ENCODE results near the gene ITGAD.
A peak's percentile ranks its signal among the peaks of the same experiment; 100 is the strongest.

The ITGAD gene

GRCh38 chr16:31365131-31365865 lies 27.8 kb upstream of the ITGAD start:
- DNase-seq (ENCODE audit: low read depth) = no peak

DNA sequence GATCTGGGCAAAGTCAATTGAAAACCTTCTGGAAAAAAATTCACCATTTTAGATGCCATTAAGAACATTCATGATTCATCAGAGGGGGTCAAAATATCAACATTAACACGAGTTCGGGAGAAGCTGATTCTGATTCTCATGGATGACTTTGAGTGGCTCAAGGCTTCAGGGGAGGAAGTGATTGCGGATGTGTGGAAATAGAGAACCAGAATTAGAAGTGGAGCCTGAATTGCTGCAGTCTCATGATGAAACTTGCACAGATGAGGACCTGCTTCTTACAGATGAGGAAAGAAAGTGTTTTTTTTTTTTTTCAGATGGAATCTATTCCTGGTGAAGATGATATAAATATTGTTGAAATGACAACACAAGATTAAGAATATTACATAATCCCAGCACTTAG lies 25.3 kb upstream of the ITGAD start:
- no peak for DNase-seq (ENCODE audit: low read depth)

- no peak for DNase-seq (ENCODE audit: low read depth)
Observed at GRCh38 chr16:31371008-31371407, 22.1 kb upstream of the ITGAD start.

DNA sequence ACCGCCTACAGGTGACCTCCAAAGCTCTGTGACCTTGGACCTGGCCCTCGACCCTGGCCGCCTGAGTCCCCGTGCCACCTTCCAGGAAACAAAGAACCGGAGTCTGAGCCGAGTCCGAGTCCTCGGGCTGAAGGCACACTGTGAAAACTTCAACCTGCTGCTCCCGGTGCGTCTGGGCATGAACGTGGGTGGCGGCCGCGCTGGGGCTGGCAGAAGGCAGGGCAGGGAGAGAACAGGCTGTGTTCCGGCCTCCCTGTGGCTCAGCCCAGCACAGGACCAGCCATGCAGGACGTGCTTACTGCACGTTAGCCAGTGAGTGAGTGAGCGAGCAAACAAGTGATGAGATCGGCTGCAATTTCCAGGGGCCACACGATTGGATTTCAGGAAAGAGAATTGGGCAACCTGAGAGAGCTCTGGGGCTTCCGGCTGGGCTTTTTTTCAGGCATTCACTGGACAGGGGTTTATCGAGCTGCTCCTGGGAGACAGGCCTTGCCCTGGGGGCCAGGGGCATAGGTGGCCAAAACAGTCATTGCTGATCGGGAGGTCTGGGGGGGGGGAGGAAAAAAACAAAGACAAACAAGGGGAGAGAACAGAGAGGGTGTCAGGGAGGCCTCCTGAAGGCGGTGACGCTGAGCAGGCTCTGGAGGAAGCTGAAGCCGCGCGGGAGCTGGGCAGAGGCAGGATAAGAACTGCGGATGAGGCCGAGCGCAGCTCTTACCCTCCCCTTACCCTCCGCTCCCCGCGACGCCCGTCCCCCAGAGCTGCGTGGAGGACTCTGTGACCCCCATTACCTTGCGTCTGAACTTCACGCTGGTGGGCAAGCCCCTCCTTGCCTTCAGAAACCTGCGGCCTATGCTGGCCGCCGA lies 21.3 kb upstream of the ITGAD start:
- DNase-seq (ENCODE audit: low read depth) = no peak

- no peak for DNase-seq (ENCODE audit: low read depth)
Observed at GRCh38 chr16:31373235-31373634, 19.9 kb upstream of the ITGAD start.

- no peak for DNase-seq (ENCODE audit: low read depth)
Observed at GRCh38 chr16:31375231-31375630, 17.9 kb upstream of the ITGAD start.

GRCh38 chr16:31376705-31377104 lies 16.4 kb upstream of the ITGAD start:
- DNase-seq (ENCODE audit: low read depth) = no peak

- DNase-seq (ENCODE audit: low read depth) = no peak
Observed at GRCh38 chr16:31377210-31377903, 15.8 kb upstream of the ITGAD start.

GRCh38 chr16:31380201-31380600 lies 12.9 kb upstream of the ITGAD start:
- DNase-seq (ENCODE audit: low read depth) = no peak

GRCh38 chr16:31382485-31383161 lies 10.5 kb upstream of the ITGAD start:
- DNase-seq (ENCODE audit: low read depth) = peak; percentile 35

DNA sequence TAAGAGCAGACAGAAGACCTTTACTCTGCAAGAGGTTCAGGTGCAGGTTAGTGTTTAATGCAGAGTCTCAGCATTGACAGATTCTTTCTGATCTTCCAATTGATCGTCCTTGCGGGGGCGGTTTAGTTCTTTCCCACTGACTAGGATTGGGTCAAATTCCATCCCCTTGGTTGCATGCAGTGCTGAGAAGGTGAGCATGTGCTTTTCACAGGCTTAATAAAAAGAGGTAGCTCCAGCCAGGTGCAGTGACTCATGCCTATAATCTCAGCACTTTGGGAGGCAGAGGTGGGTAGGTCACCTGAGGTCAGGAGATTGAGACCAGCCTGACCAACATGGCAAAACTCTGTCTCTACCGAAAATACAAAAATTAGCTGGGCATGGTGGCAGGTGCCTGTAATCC lies 7.5 kb upstream of the ITGAD start:
- no peak for DNase-seq (ENCODE audit: low read depth)

- DNase-seq (ENCODE audit: low read depth) = no peak
Observed at GRCh38 chr16:31386157-31386984, 6.8 kb upstream of the ITGAD start.

- no peak for DNase-seq (ENCODE audit: low read depth)
Observed at GRCh38 chr16:31388535-31388934, 4.6 kb upstream of the ITGAD start.

GRCh38 chr16:31390504-31391041 lies 2.6 kb upstream of the ITGAD start:
- DNase-seq (ENCODE audit: low read depth) = no peak

GRCh38 chr16:31395647-31396046 lies 2.5 kb downstream of the ITGAD start:
- no peak for DNase-seq (ENCODE audit: low read depth)

DNA sequence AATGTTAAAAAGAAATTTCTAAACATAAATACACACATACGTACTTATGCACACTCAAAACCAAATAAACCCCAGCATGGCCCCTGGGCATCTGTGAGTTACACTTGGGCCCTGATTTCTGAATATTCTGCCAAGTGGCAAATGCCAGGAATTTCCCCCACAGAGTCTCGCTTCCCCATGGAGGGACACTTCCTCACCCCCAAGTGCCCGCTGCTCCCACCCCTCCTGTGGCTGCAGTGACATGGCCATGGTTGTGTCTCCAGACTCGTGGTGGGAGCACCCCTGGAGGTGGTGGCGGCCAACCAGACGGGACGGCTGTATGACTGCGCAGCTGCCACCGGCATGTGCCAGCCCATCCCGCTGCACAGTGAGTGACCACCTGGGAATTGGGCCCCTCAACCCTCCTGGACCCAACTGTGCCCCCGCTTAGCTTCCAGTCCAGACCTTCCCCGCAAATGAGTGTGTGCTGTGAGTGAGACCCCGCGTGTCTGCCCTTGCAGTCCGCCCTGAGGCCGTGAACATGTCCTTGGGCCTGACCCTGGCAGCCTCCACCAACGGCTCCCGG lies 4.0 kb downstream of the ITGAD start:
- no peak for DNase-seq (ENCODE audit: low read depth)

- DNase-seq (ENCODE audit: low read depth) = no peak
Observed at GRCh38 chr16:31397701-31398100, 4.6 kb downstream of the ITGAD start.

DNA sequence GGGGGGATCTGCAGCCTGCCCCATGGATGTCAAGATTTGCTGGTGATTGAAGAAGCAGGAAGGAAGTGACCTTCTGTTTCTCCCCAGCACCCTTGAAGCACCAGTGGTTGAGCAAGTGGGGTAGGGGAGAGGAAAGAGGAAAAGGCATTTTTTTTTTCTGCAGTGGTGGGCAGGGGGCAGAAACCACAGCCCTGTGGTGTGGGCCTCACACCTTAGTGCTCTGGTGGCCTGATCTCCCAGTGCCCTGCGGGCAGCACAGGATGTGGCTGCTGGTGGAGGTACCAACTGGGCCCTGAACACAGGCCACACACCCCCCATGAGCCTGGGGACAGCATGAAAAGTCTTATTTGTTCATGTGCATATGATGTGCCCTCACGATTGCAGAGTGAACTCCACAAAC lies 7.1 kb downstream of the ITGAD start:
- no peak for DNase-seq (ENCODE audit: low read depth)

DNA sequence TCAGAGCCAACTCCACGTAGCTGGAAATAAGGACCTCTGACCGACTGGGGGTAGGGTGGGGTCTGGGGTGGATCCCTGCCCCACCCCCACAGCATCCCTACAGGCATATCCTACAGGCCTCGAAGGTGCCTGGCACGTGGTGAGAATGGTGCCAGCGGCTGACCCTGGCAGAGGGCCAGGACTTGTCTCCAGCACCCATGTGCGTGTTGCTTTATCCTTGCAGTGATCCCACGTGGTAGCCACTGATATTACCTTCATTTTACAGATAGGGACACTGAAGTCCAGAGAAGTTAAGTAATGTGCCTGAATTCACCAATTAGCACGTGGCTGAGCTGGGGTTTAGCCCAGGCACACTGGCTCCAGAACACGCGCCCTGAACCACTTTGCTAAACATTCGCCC lies 8.3 kb downstream of the ITGAD start:
- DNase-seq (ENCODE audit: low read depth) = no peak

GRCh38 chr16:31402687-31403086 lies 9.6 kb downstream of the ITGAD start:
- DNase-seq (ENCODE audit: low read depth) = no peak

Data from fibroblast of gingiva (primary cell).